Mesenchymal stem cell (in vitro differentiated cells and primary cell): ENCODE results near the gene WDR5.

Experiments used
- DNase-seq: peaks from one replicate; pipeline ENCODE4 v3.0.0-alpha.2; 2013
- H2AFZ ChIP-seq: one replicate; pipeline ENCODE4 v1.6.1; 2013; ENCODE audit warnings: low read depth, mild to moderate bottlenecking, control low read depth, inconsistent platforms, low read length, moderate library complexity
- H2AK5ac ChIP-seq: 2 replicates; pipeline ENCODE4 v1.6.1; 2013; ENCODE audit warnings: low read length, moderate library complexity, mild to moderate bottlenecking, inconsistent platforms; ENCODE audit not compliant: severe bottlenecking
- H2BK120ac ChIP-seq: one replicate; pipeline ENCODE4 v1.6.1; 2013; ENCODE audit warnings: low read depth, mild to moderate bottlenecking, inconsistent platforms, low read length, moderate library complexity
- H2BK12ac ChIP-seq, 2 experiments: one replicate each; pipeline ENCODE4 v1.6.1; 2013; ENCODE audit warnings: inconsistent platforms in 2 of 2, low read length in 2 of 2, mild to moderate bottlenecking in 2 of 2, moderate library complexity in 2 of 2, control low read depth in 1 of 2
- H2BK15ac ChIP-seq: one replicate; pipeline ENCODE4 v1.6.1; 2013; ENCODE audit warnings: mild to moderate bottlenecking, low read depth, inconsistent platforms; ENCODE audit not compliant: poor library complexity, severe bottlenecking
- H2BK5ac ChIP-seq: 2 replicates; pipeline ENCODE4 v1.6.1; 2013; ENCODE audit warnings: low read depth, mild to moderate bottlenecking, low read length, control low read depth, inconsistent platforms; ENCODE audit not compliant: poor library complexity, severe bottlenecking
- H3K14ac ChIP-seq, 2 experiments: one replicate each; pipeline ENCODE4 v1.6.1; 2013; ENCODE audit warnings: inconsistent platforms in 2 of 2, low read length in 2 of 2, control low read depth in 1 of 2, mild to moderate bottlenecking in 1 of 2, moderate library complexity in 1 of 2
- H3K18ac ChIP-seq, 2 experiments: one replicate each; pipeline ENCODE4 v1.6.1; 2013; ENCODE audit warnings: inconsistent platforms in 2 of 2, low read length in 2 of 2, control low read depth in 1 of 2, low read depth in 1 of 2, mild to moderate bottlenecking in 1 of 2
- H3K23ac ChIP-seq, 2 experiments: one replicate each; pipeline ENCODE4 v1.6.1; 2013; ENCODE audit warnings: inconsistent platforms in 2 of 2, low read length in 2 of 2, mild to moderate bottlenecking in 2 of 2, moderate library complexity in 2 of 2, control low read depth in 1 of 2
- H3K27ac ChIP-seq: 2 replicates; pipeline ENCODE4 v1.5.1; 2013; ENCODE audit warnings: mild to moderate bottlenecking, moderate library complexity, low read length, control low read depth, inconsistent platforms; ENCODE audit not compliant: poor library complexity, severe bottlenecking
- H3K27me3 ChIP-seq, 2 experiments: 2 replicates each; pipeline versions ENCODE4 v1.6.1 to v1.7.0; 2013; ENCODE audit warnings: low read length in 2 of 2, mild to moderate bottlenecking in 2 of 2, moderate library complexity in 2 of 2, control low read depth in 1 of 2, inconsistent platforms in 1 of 2; ENCODE audit not compliant: control insufficient read depth in 1 of 2, insufficient read depth in 1 of 2
- H3K36me3 ChIP-seq, 2 experiments: 2 replicates each; pipeline versions ENCODE4 v1.6.1 to v1.7.0; 2013; ENCODE audit warnings: low read length in 2 of 2, control low read depth in 1 of 2, inconsistent platforms in 1 of 2, low read depth in 1 of 2, mild to moderate bottlenecking in 1 of 2; ENCODE audit not compliant: insufficient read depth in 2 of 2, control insufficient read depth in 1 of 2
- H3K4ac ChIP-seq, 2 experiments: one replicate each; pipeline ENCODE4 v1.6.1; 2013; ENCODE audit warnings: inconsistent platforms in 2 of 2, low read length in 2 of 2, mild to moderate bottlenecking in 2 of 2, moderate library complexity in 2 of 2, control low read depth in 1 of 2, low read depth in 1 of 2
- H3K4me1 ChIP-seq: 2 replicates; pipeline ENCODE4 v1.6.1; 2013; ENCODE audit warnings: low read depth, low read length, control low read depth; ENCODE audit not compliant: control insufficient read depth, insufficient read depth
- H3K4me2 ChIP-seq: 2 replicates; pipeline ENCODE4 v1.6.1; 2013; ENCODE audit warnings: low read length, mild to moderate bottlenecking, inconsistent platforms; ENCODE audit not compliant: poor library complexity, severe bottlenecking
- H3K4me3 ChIP-seq, 2 experiments: 2 replicates each; pipeline versions ENCODE4 v1.5.1 to v1.7.0; 2013; ENCODE audit warnings: low read length in 2 of 2, mild to moderate bottlenecking in 2 of 2, control low read depth in 1 of 2, low read depth in 1 of 2; ENCODE audit not compliant: insufficient read depth in 1 of 2
- H3K79me1 ChIP-seq: replicated peaks from 2 replicates; pipeline ENCODE4 v1.6.1; 2013; ENCODE audit warnings: mild to moderate bottlenecking, control low read depth, low read length, inconsistent platforms; ENCODE audit not compliant: poor library complexity, severe bottlenecking
- H3K9ac ChIP-seq: 2 replicates; pipeline ENCODE4 v1.7.0; 2013; ENCODE audit warnings: mild to moderate bottlenecking, low read length, moderate library complexity
- H3K9me3 ChIP-seq: 2 replicates; pipeline ENCODE4 v1.7.0; 2013; ENCODE audit warnings: mild to moderate bottlenecking, low read length; ENCODE audit not compliant: control insufficient read depth
- H4K8ac ChIP-seq: one replicate; pipeline ENCODE4 v1.6.1; 2013; ENCODE audit warnings: inconsistent platforms, mild to moderate bottlenecking, low read length, moderate library complexity
- H4K91ac ChIP-seq: one replicate; pipeline ENCODE4 v1.6.1; 2013; ENCODE audit warnings: mild to moderate bottlenecking, low read length, inconsistent platforms
- WGBS: methylation state at CpG from one replicate; pipeline ENCODE4 v1.1.7; 2013; ENCODE audit warnings: mixed read lengths; 5-methylcytosine and 5-hydroxymethylcytosine counted together
- small RNA-seq: library from polyadenylated mRNA; stranded (forward); fragments of <200 nt; extraction: miRNeasy Mini kit (QIAGEN cat#:217004); gene quantifications from one replicate; pipeline ENCODE3, GENCODE V24; 2013; ENCODE audit warnings: low read depth

The WDR5 gene

GRCh38 chr9:134208310-134208841 is 72.5 kb downstream of the WDR5 start:
- Histone ChIP-seq H3K27me3 (peaks cover 0 to 4% of the 10 kb centered on the region in 2 experiments), H2AK5ac (no peak overlapping the region), H4K8ac (peak overlapping the region; percentile 20), H3K14ac (no peak overlapping the region), H3K4me3 (no peak overlapping the region), H3K9ac (no peak overlapping the region), H3K9me3 (peaks cover 11% of the 10 kb centered on the region), H3K4me1 (peaks cover 6% of the 10 kb centered on the region), H2AFZ (no peak overlapping the region), H3K36me3 (peaks cover 0 to 3% of the 10 kb centered on the region in 2 experiments), H3K27ac (no peak overlapping the region), H3K23ac (no peak overlapping the region), H2BK15ac (no peak overlapping the region), H2BK12ac (peak overlapping the region in 1 of 2 experiments; percentile 3), H3K79me1 (no peaks in the 10 kb centered on the region), H3K4ac (no peak overlapping the region), H2BK120ac (no peak overlapping the region), H3K4me2 (no peak overlapping the region), H3K18ac (no peak overlapping the region), H2BK5ac (no peak overlapping the region), H4K91ac (no peak overlapping the region)
- WGBS: 89% methylated on average over 19 of the region's 19 CpGs
- DNase-seq: no peak

GRCh38 chr9:134208981-134209725 is 73.3 kb downstream of the WDR5 start:
- no peak overlapping the region for H2BK5ac ChIP-seq
- H3K36me3 ChIP-seq: peaks cover 0 to 3% of the 10 kb centered on the region in 2 experiments
- H3K4ac ChIP-seq: no peak overlapping the region
- H3K18ac ChIP-seq: peak overlapping the region in 1 of 2 experiments; percentile 29
- no peak overlapping the region for H3K9ac ChIP-seq
- DNase-seq: no peak
- no peak overlapping the region for H2BK15ac ChIP-seq
- H2AK5ac ChIP-seq: no peak overlapping the region
- H3K23ac ChIP-seq: no peak overlapping the region
- H3K79me1 ChIP-seq: no peaks in the 10 kb centered on the region
- 93% methylated on average over 19 of the region's 20 CpGs for whole genome bisulfite sequencing
- H3K27me3 ChIP-seq: peaks cover 0 to 8% of the 10 kb centered on the region in 2 experiments
- H3K9me3 ChIP-seq: peaks cover 4% of the 10 kb centered on the region
- H3K4me3 ChIP-seq: no peak overlapping the region
- peak overlapping the region; percentile 38 to 59 for H2BK12ac ChIP-seq
- H3K4me1 ChIP-seq: peaks cover 10% of the 10 kb centered on the region
- no peak overlapping the region for H2BK120ac ChIP-seq
- H3K14ac ChIP-seq: no peak overlapping the region
- no peak overlapping the region for H3K4me2 ChIP-seq
- no peak overlapping the region for H4K8ac ChIP-seq
- peak overlapping the region; percentile 77 for H4K91ac ChIP-seq
- H3K27ac ChIP-seq: no peak overlapping the region
- no peak overlapping the region for H2AFZ ChIP-seq

Small RNA genes lying within 50 kb of the gene (small RNA-seq; reads per million reads assigned to genes)
- 2.0 reads per million for gene RNU6ATAC
